ENCODE data around the gene PTPRN2. TPM values are rescaled to one million over a fixed set of nuclear protein-coding genes. Genes with fewer than 3 reads are reported as not detected.

Gene PTPRN2
- total RNA-seq, 1 experiment from 2014 or later: 3.8 TPM

GRCh38 chr7:157792241-157793086, 795.2 kb downstream of the PTPRN2 start:
- H3K27ac ChIP-seq: no peak overlapping the region
- DNase-seq: no peak
- no peaks in the 10 kb centered on the region for H3K4me1 ChIP-seq
- H3K9me3 ChIP-seq (replicated peaks): no peaks in the 10 kb centered on the region
- H3K4me3 ChIP-seq: no peak overlapping the region
- H3K27me3 ChIP-seq: 0 out of 2 replicates have a peak, but pooled peaks cover 3% of the 10 kb centered on the region
- no peaks in the 10 kb centered on the region for H3K36me3 ChIP-seq

GRCh38 chr7:157791666-157792065, 796.0 kb downstream of the PTPRN2 start:
- H3K9me3 ChIP-seq (replicated peaks): no peaks in the 10 kb centered on the region
- no peak for DNase-seq

GRCh38 chr7:157791261-157791660, 796.4 kb downstream of the PTPRN2 start:
- H3K4me3 ChIP-seq: no peak overlapping the region
- DNase-seq: no peak

More at GRCh38 chr7:157791666-157792065, 796.0 kb downstream of the PTPRN2 start:
- 0 out of 2 replicates have a peak, but pooled peaks cover 3% of the 10 kb centered on the region for H3K27me3 ChIP-seq
- H3K36me3 ChIP-seq: no peaks in the 10 kb centered on the region
- H3K4me1 ChIP-seq: no peaks in the 10 kb centered on the region
- H3K27ac ChIP-seq: no peak overlapping the region
- H3K4me3 ChIP-seq: no peak overlapping the region

GRCh38 chr7:157789942-157790341, 797.7 kb downstream of the PTPRN2 start:
- Histone ChIP-seq H3K9me3 (replicated peaks) (no peaks in the 10 kb centered on the region), H3K27ac (no peak overlapping the region), H3K27me3 (0 out of 2 replicates have a peak, but pooled peaks cover 3% of the 10 kb centered on the region), H3K36me3 (no peaks in the 10 kb centered on the region), H3K4me3 (no peak overlapping the region), H3K4me1 (no peaks in the 10 kb centered on the region)
- no peak for DNase-seq

More at GRCh38 chr7:157791261-157791660, 796.4 kb downstream of the PTPRN2 start:
- Histone ChIP-seq H3K9me3 (replicated peaks) (no peaks in the 10 kb centered on the region), H3K36me3 (no peaks in the 10 kb centered on the region), H3K27ac (no peak overlapping the region), H3K27me3 (0 out of 2 replicates have a peak, but pooled peaks cover 3% of the 10 kb centered on the region), H3K4me1 (no peaks in the 10 kb centered on the region)

GRCh38 chr7:157789094-157789493, 798.5 kb downstream of the PTPRN2 start:
- Histone ChIP-seq H3K4me3 (no peak overlapping the region), H3K9me3 (replicated peaks) (no peaks in the 10 kb centered on the region), H3K27me3 (0 out of 2 replicates have a peak, but pooled peaks cover 3% of the 10 kb centered on the region), H3K36me3 (no peaks in the 10 kb centered on the region), H3K27ac (no peak overlapping the region), H3K4me1 (no peaks in the 10 kb centered on the region)
- DNase-seq: no peak

- no peaks in the 10 kb centered on the region for H3K36me3 ChIP-seq
- H3K27ac ChIP-seq: no peak overlapping the region
- H3K4me1 ChIP-seq: no peaks in the 10 kb centered on the region
- H3K4me3 ChIP-seq: no peak overlapping the region
- no peaks in the 10 kb centered on the region for H3K9me3 ChIP-seq (replicated peaks)
- 0 out of 2 replicates have a peak, but pooled peaks cover 3% of the 10 kb centered on the region for H3K27me3 ChIP-seq
- DNase-seq: no peak
Observed at GRCh38 chr7:157788573-157788972, 799.0 kb downstream of the PTPRN2 start.

GRCh38 chr7:157787275-157787701, 800.3 kb downstream of the PTPRN2 start:
- DNase-seq: no peak
- H3K27ac ChIP-seq: no peak overlapping the region
- H3K4me1 ChIP-seq: no peaks in the 10 kb centered on the region
- H3K9me3 ChIP-seq (replicated peaks): no peaks in the 10 kb centered on the region
- no peaks in the 10 kb centered on the region for H3K36me3 ChIP-seq
- no peaks in the 10 kb centered on the region for H3K27me3 ChIP-seq
- no peak overlapping the region for H3K4me3 ChIP-seq

GRCh38 chr7:157786375-157787274, 801.0 kb downstream of the PTPRN2 start:
- Histone ChIP-seq H3K27ac (no peak overlapping the region), H3K4me3 (no peak overlapping the region), H3K9me3 (replicated peaks) (no peaks in the 10 kb centered on the region), H3K27me3 (no peaks in the 10 kb centered on the region), H3K4me1 (no peaks in the 10 kb centered on the region), H3K36me3 (no peaks in the 10 kb centered on the region)
- DNase-seq: no peak

GRCh38 chr7:157785486-157786186, 802.0 kb downstream of the PTPRN2 start:
- DNase-seq: no peak
- Histone ChIP-seq H3K27ac (no peak overlapping the region), H3K27me3 (no peaks in the 10 kb centered on the region), H3K9me3 (replicated peaks) (no peaks in the 10 kb centered on the region), H3K36me3 (no peaks in the 10 kb centered on the region), H3K4me1 (no peaks in the 10 kb centered on the region), H3K4me3 (no peak overlapping the region)

- H3K4me1 ChIP-seq: no peaks in the 10 kb centered on the region
- no peak overlapping the region for H3K27ac ChIP-seq
- no peak overlapping the region for H3K4me3 ChIP-seq
- no peak for DNase-seq
- H3K27me3 ChIP-seq: no peaks in the 10 kb centered on the region
- H3K9me3 ChIP-seq (replicated peaks): no peaks in the 10 kb centered on the region
- no peaks in the 10 kb centered on the region for H3K36me3 ChIP-seq
Observed at GRCh38 chr7:157784979-157785441, 802.6 kb downstream of the PTPRN2 start.

- no peak for DNase-seq
- Histone ChIP-seq H3K27ac (no peak overlapping the region), H3K9me3 (replicated peaks) (no peaks in the 10 kb centered on the region), H3K4me1 (no peaks in the 10 kb centered on the region), H3K36me3 (no peaks in the 10 kb centered on the region), H3K4me3 (no peak overlapping the region), H3K27me3 (no peaks in the 10 kb centered on the region)
Observed at GRCh38 chr7:157784041-157784835, 803.4 kb downstream of the PTPRN2 start.

- H3K27me3 ChIP-seq: no peaks in the 10 kb centered on the region
- no peak overlapping the region for H3K4me3 ChIP-seq
- no peaks in the 10 kb centered on the region for H3K9me3 ChIP-seq (replicated peaks)
- DNase-seq: no peak
- no peaks in the 10 kb centered on the region for H3K4me1 ChIP-seq
- H3K27ac ChIP-seq: no peak overlapping the region
- H3K36me3 ChIP-seq: no peaks in the 10 kb centered on the region
Observed at GRCh38 chr7:157782041-157782440, 805.6 kb downstream of the PTPRN2 start.

GRCh38 chr7:157780721-157781120, 806.9 kb downstream of the PTPRN2 start:
- H3K27me3 ChIP-seq: no peaks in the 10 kb centered on the region
- H3K9me3 ChIP-seq (replicated peaks): no peaks in the 10 kb centered on the region
- no peak for DNase-seq
- no peak overlapping the region for H3K4me3 ChIP-seq
- no peaks in the 10 kb centered on the region for H3K36me3 ChIP-seq
- H3K4me1 ChIP-seq: no peaks in the 10 kb centered on the region
- no peak overlapping the region for H3K27ac ChIP-seq

GRCh38 chr7:157780312-157780711, 807.3 kb downstream of the PTPRN2 start:
- no peaks in the 10 kb centered on the region for H3K36me3 ChIP-seq
- no peak overlapping the region for H3K27ac ChIP-seq
- no peak for DNase-seq
- no peak overlapping the region for H3K4me3 ChIP-seq
- no peaks in the 10 kb centered on the region for H3K4me1 ChIP-seq
- H3K27me3 ChIP-seq: no peaks in the 10 kb centered on the region
- no peaks in the 10 kb centered on the region for H3K9me3 ChIP-seq (replicated peaks)
